Measurements from ENCODE around the gene CPE.
A peak's percentile ranks its signal among the peaks of the same experiment; 100 is the strongest.

The CPE gene

GRCh38 chr4:165398570-165398969, 19.8 kb downstream of the CPE start:
- Histone ChIP-seq H3K18ac (ENCODE audit: low read length) (no peak overlapping the region), H2BK5ac (ENCODE audit: low read length) (no peak overlapping the region), H3K14ac (ENCODE audit: low read length) (no peak overlapping the region), H2BK120ac (ENCODE audit: low read depth, low read length) (no peak overlapping the region), H3K4ac (ENCODE audit: low read length) (no peak overlapping the region), H3K79me1 (ENCODE audit: low read depth, low read length) (no peaks in the 10 kb centered on the region), H3K27me3 (ENCODE audit: control insufficient read depth in 3 of 3, insufficient read depth in 3 of 3, low read depth in 1 of 3, low read length in 3 of 3) (no peaks in the 10 kb centered on the region), H3K4me3 (ENCODE audit: low read length in 2 of 2) (no peak overlapping the region), H4K8ac (ENCODE audit: low read depth, low read length) (no peak overlapping the region), H2AFZ (ENCODE audit: low read length) (no peak overlapping the region), H3K23ac (ENCODE audit: low read depth, low read length, poor library complexity) (no peak overlapping the region), H3K27ac (replicated peaks; ENCODE audit: low read length) (no peak overlapping the region), H2BK15ac (ENCODE audit: low read length) (no peak overlapping the region), H3K4me2 (ENCODE audit: insufficient read depth, low read length, poor library complexity, severe bottlenecking) (no peak overlapping the region), H2BK12ac (ENCODE audit: low read length) (no peak overlapping the region), H2AK5ac (ENCODE audit: low read depth, low read length) (no peak overlapping the region), H3K9me3 (replicated peaks in 1 of 2; ENCODE audit: control insufficient read depth in 2 of 2, insufficient read depth in 1 of 2, low read depth in 1 of 2, low read length in 2 of 2) (no peaks in the 10 kb centered on the region), H3K9ac (ENCODE audit: low read depth, low read length, poor library complexity) (no peak overlapping the region), H3K36me3 (replicated peaks in 1 of 2; ENCODE audit: control insufficient read depth in 2 of 2, insufficient read depth in 2 of 2, low read length in 2 of 2) (no peaks in the 10 kb centered on the region), H3K4me1 (ENCODE audit: control insufficient read depth in 2 of 2, insufficient read depth in 1 of 2, low read depth in 1 of 2, low read length in 2 of 2) (peaks cover 0 to 12% of the 10 kb centered on the region in 2 donors), H4K91ac (ENCODE audit: low read depth, low read length, poor library complexity) (no peak overlapping the region)
- no CpG with 5 or more reads among the region's 1 CpG for WGBS, 2 donors (ENCODE audit: extremely low coverage in 2 of 2, insufficient read length in 2 of 2, insufficient replicate concordance in 1 of 2)
- peak; percentile 24 for DNase-seq (ENCODE audit: low spot score)

GRCh38 chr4:165402375-165402774, 23.6 kb downstream of the CPE start:
- Histone ChIP-seq H2BK120ac (ENCODE audit: low read depth, low read length) (no peak overlapping the region), H3K4me3 (ENCODE audit: low read length in 2 of 2) (no peak overlapping the region), H3K18ac (ENCODE audit: low read length) (no peak overlapping the region), H3K4ac (ENCODE audit: low read length) (no peak overlapping the region), H3K9ac (ENCODE audit: low read depth, low read length, poor library complexity) (no peak overlapping the region), H3K14ac (ENCODE audit: low read length) (no peak overlapping the region), H2BK5ac (ENCODE audit: low read length) (no peak overlapping the region), H3K4me1 (ENCODE audit: control insufficient read depth in 2 of 2, insufficient read depth in 1 of 2, low read depth in 1 of 2, low read length in 2 of 2) (peaks cover 0 to 12% of the 10 kb centered on the region in 2 donors), H2AK5ac (ENCODE audit: low read depth, low read length) (no peak overlapping the region), H2AFZ (ENCODE audit: low read length) (no peak overlapping the region), H3K27me3 (ENCODE audit: control insufficient read depth in 3 of 3, insufficient read depth in 3 of 3, low read depth in 1 of 3, low read length in 3 of 3) (no peaks in the 10 kb centered on the region), H2BK12ac (ENCODE audit: low read length) (no peak overlapping the region), H2BK15ac (ENCODE audit: low read length) (no peak overlapping the region), H3K23ac (ENCODE audit: low read depth, low read length, poor library complexity) (no peak overlapping the region), H3K27ac (replicated peaks; ENCODE audit: low read length) (no peak overlapping the region), H3K4me2 (ENCODE audit: insufficient read depth, low read length, poor library complexity, severe bottlenecking) (no peak overlapping the region), H4K91ac (ENCODE audit: low read depth, low read length, poor library complexity) (no peak overlapping the region), H3K9me3 (replicated peaks in 1 of 2; ENCODE audit: control insufficient read depth in 2 of 2, insufficient read depth in 1 of 2, low read depth in 1 of 2, low read length in 2 of 2) (no peaks in the 10 kb centered on the region), H4K8ac (ENCODE audit: low read depth, low read length) (no peak overlapping the region), H3K36me3 (replicated peaks in 1 of 2; ENCODE audit: control insufficient read depth in 2 of 2, insufficient read depth in 2 of 2, low read length in 2 of 2) (no peaks in the 10 kb centered on the region), H3K79me1 (ENCODE audit: low read depth, low read length) (no peaks in the 10 kb centered on the region)
- no CpG with 5 or more reads among the region's 9 CpGs for WGBS, 2 donors (ENCODE audit: extremely low coverage in 2 of 2, insufficient read length in 2 of 2, insufficient replicate concordance in 1 of 2)
- DNase-seq (ENCODE audit: low spot score), result no peak

DNA sequence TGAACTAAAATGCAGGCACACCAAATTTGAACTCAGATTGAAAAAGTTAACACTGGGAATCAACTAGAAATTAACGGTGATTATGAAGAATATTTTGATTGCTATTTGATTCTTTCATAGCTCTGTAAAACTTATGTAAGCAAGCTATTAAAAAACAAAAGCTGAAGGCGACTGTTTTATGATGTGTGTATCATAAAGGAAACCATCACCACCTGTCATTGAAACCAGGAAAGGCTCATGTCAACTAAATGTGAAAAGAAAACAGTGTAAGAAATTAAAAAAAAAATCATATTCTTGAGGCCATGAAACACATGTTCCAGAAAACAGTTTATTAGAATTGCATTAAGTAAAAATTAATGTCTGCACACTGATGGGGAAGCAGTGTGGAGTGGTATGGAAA, 24.2 kb downstream of the CPE start:
- no peak overlapping the region for H2BK120ac ChIP-seq (ENCODE audit: low read depth, low read length)
- WGBS, 2 donors (ENCODE audit: extremely low coverage in 2 of 2, insufficient read length in 2 of 2, insufficient replicate concordance in 1 of 2), result no CpG with 5 or more reads among the region's 2 CpGs
- DNase-seq (ENCODE audit: low spot score), result no peak
- no peak overlapping the region for H2BK15ac ChIP-seq (ENCODE audit: low read length)
- no peak overlapping the region for H3K14ac ChIP-seq (ENCODE audit: low read length)
- no peaks in the 10 kb centered on the region for H3K9me3 ChIP-seq (replicated peaks in 1 of 2; ENCODE audit: control insufficient read depth in 2 of 2, insufficient read depth in 1 of 2, low read depth in 1 of 2, low read length in 2 of 2)
- H3K23ac ChIP-seq (ENCODE audit: low read depth, low read length, poor library complexity), result no peak overlapping the region
- H3K4me2 ChIP-seq (ENCODE audit: insufficient read depth, low read length, poor library complexity, severe bottlenecking), result no peak overlapping the region
- no peak overlapping the region for H4K91ac ChIP-seq (ENCODE audit: low read depth, low read length, poor library complexity)
- H3K79me1 ChIP-seq (ENCODE audit: low read depth, low read length), result no peaks in the 10 kb centered on the region
- no peak overlapping the region for H3K4ac ChIP-seq (ENCODE audit: low read length)
- no peak overlapping the region for H2BK5ac ChIP-seq (ENCODE audit: low read length)
- H3K36me3 ChIP-seq (replicated peaks in 1 of 2; ENCODE audit: control insufficient read depth in 2 of 2, insufficient read depth in 2 of 2, low read length in 2 of 2), result no peaks in the 10 kb centered on the region
- no peak overlapping the region for H2BK12ac ChIP-seq (ENCODE audit: low read length)
- H3K9ac ChIP-seq (ENCODE audit: low read depth, low read length, poor library complexity), result no peak overlapping the region
- no peak overlapping the region for H4K8ac ChIP-seq (ENCODE audit: low read depth, low read length)
- no peaks in the 10 kb centered on the region for H3K27me3 ChIP-seq (ENCODE audit: control insufficient read depth in 3 of 3, insufficient read depth in 3 of 3, low read depth in 1 of 3, low read length in 3 of 3)
- H3K4me3 ChIP-seq (ENCODE audit: low read length in 2 of 2), result no peak overlapping the region
- H3K4me1 ChIP-seq (ENCODE audit: control insufficient read depth in 2 of 2, insufficient read depth in 1 of 2, low read depth in 1 of 2, low read length in 2 of 2), result peaks cover 0 to 12% of the 10 kb centered on the region in 2 donors
- H3K18ac ChIP-seq (ENCODE audit: low read length), result no peak overlapping the region
- H3K27ac ChIP-seq (replicated peaks; ENCODE audit: low read length), result no peak overlapping the region
- no peak overlapping the region for H2AK5ac ChIP-seq (ENCODE audit: low read depth, low read length)
- H2AFZ ChIP-seq (ENCODE audit: low read length), result no peak overlapping the region

DNA sequence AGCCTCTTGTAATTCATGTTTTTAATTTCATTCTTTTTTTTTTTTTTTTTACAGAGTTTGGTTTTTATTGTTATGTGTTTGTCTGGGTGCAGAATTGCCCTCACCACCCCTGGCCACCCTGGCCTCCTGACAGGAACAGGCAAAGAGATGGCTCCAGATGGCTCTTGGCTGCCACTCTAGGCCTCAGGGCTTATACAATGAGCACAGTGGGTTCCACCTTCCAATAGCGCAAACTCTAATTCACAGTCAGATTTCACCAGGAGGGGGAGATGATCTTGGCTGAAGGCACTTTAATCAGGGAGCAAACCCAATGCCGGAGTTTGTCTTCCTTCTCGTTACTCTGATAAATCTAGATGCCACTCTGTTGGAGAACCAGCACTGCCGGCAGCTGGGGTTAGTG, 24.8 kb downstream of the CPE start:
- DNase-seq (ENCODE audit: low spot score), result no peak
- no peak overlapping the region for H3K18ac ChIP-seq (ENCODE audit: low read length)
- no peak overlapping the region for H3K9ac ChIP-seq (ENCODE audit: low read depth, low read length, poor library complexity)
- H2BK15ac ChIP-seq (ENCODE audit: low read length), result no peak overlapping the region
- H3K27me3 ChIP-seq (ENCODE audit: control insufficient read depth in 3 of 3, insufficient read depth in 3 of 3, low read depth in 1 of 3, low read length in 3 of 3), result no peaks in the 10 kb centered on the region
- no peak overlapping the region for H3K23ac ChIP-seq (ENCODE audit: low read depth, low read length, poor library complexity)
- no peak overlapping the region for H2BK12ac ChIP-seq (ENCODE audit: low read length)
- peaks cover 0 to 8% of the 10 kb centered on the region in 2 donors for H3K4me1 ChIP-seq (ENCODE audit: control insufficient read depth in 2 of 2, insufficient read depth in 1 of 2, low read depth in 1 of 2, low read length in 2 of 2)
- H3K27ac ChIP-seq (replicated peaks; ENCODE audit: low read length), result no peak overlapping the region
- H2AFZ ChIP-seq (ENCODE audit: low read length), result no peak overlapping the region
- H2BK120ac ChIP-seq (ENCODE audit: low read depth, low read length), result no peak overlapping the region
- H3K4me2 ChIP-seq (ENCODE audit: insufficient read depth, low read length, poor library complexity, severe bottlenecking), result no peak overlapping the region
- no peak overlapping the region for H4K8ac ChIP-seq (ENCODE audit: low read depth, low read length)
- H2BK5ac ChIP-seq (ENCODE audit: low read length), result no peak overlapping the region
- H4K91ac ChIP-seq (ENCODE audit: low read depth, low read length, poor library complexity), result no peak overlapping the region
- no CpG with 5 or more reads among the region's 4 CpGs for WGBS, 2 donors (ENCODE audit: extremely low coverage in 2 of 2, insufficient read length in 2 of 2, insufficient replicate concordance in 1 of 2)
- H3K14ac ChIP-seq (ENCODE audit: low read length), result no peak overlapping the region
- H3K36me3 ChIP-seq (replicated peaks in 1 of 2; ENCODE audit: control insufficient read depth in 2 of 2, insufficient read depth in 2 of 2, low read length in 2 of 2), result no peaks in the 10 kb centered on the region
- H3K79me1 ChIP-seq (ENCODE audit: low read depth, low read length), result no peaks in the 10 kb centered on the region
- H3K4me3 ChIP-seq (ENCODE audit: low read length in 2 of 2), result no peak overlapping the region
- no peak overlapping the region for H3K4ac ChIP-seq (ENCODE audit: low read length)
- no peaks in the 10 kb centered on the region for H3K9me3 ChIP-seq (replicated peaks in 1 of 2; ENCODE audit: control insufficient read depth in 2 of 2, insufficient read depth in 1 of 2, low read depth in 1 of 2, low read length in 2 of 2)
- H2AK5ac ChIP-seq (ENCODE audit: low read depth, low read length), result no peak overlapping the region
